ENCODE data around the gene NOTCH1.

DNA sequence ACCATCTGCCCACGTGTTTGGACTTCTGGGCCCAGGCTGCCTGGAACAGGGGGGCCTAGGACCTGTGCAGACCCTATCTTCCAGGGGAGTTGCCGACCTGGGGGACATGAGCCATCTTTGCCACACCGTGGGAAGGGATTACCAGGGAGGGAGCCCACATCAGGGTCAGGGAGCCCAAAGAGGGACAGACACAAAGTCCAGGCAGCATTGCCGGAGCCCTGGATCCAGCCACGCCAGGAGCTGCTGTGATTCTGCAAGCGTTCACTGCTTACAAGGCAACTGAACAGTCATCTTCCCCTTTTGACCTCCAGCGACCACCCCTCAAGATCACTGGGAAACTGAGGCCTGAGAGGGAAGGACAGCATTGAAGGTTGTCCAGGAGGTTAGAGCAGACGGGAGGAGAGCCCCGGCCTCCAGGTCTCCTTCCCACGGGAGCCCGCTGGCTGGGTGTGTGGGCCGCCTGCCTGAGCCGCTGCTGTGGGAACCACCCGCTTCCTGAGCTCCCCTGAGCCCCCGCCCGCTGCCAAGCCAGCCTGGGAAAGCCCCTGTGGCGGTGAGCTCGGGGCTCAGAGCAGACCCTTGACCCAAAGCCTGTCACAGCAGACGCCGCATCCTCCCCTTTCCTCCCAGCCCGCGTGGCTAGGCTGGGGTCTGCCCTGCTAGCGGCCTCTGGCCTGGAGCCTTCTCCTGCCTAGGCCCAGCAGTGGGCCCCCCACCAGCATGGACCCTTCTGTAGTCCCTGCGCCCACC lies 17.1 kb upstream of the NOTCH1 start:
- TF ChIP-seq GATA3 (IDR thresholded peaks at IDR 0.05; ENCODE audit: low read depth, low read length) (no peak), GATA2 (IDR thresholded peaks at IDR 0.05; ENCODE audit: low read depth, low read length) (no peak)
